A673 (cell line): ENCODE measurements around the gene PLLP. TPM values are rescaled to one million over a fixed set of nuclear protein-coding genes. Genes with fewer than 3 reads are reported as not detected.

Experiments used
- BruUV-seq: library from RNA; stranded (reverse); fragments of 400-500 nt; replicated peaks from 2 replicates; lab custom pipeline; 2021; lab: Mats Ljungman, UMichigan
- CTCF ChIA-PET: fragments of 300-600 bp; sonication (Branson Sonifier 250); formaldehyde crosslinking; loops from one replicate; lab custom pipeline; 2022; ENCODE audit warnings: antibody characterized with exemption; lab: Charles Lee
- POLR2A ChIA-PET: fragments of 300-600 bp; sonication (Branson Sonifier 250); formaldehyde crosslinking; loops from one replicate; lab custom pipeline; 2022; ENCODE audit warnings: antibody characterized with exemption; ENCODE audit not compliant: low non-redundant PET; lab: Charles Lee
- DNase-seq: peaks from one replicate; pipeline ENCODE4 v3.0.0-alpha.2; 2015; ENCODE audit warnings: low spot score
- H3K27ac ChIP-seq: fragments of 200-600 bp; sonication (generic); 2 replicates; pipeline ENCODE4 v1.5.1; 2016; ENCODE audit warnings: mixed run types, low read depth, mild to moderate bottlenecking, mixed read lengths, antibody characterized with exemption, low read length; ENCODE audit not compliant: poor library complexity, severe bottlenecking
- H3K27me3 ChIP-seq: fragments of 200-600 bp; sonication (generic); replicated peaks from 2 replicates; pipeline ENCODE4 v1.6.1; 2017; ENCODE audit warnings: mixed run types, low read depth, mild to moderate bottlenecking, mixed read lengths, antibody characterized with exemption, low read length; ENCODE audit not compliant: insufficient read depth, poor library complexity
- H3K36me3 ChIP-seq: fragments of 200-600 bp; sonication (generic); 2 replicates; pipeline ENCODE4 v1.6.1; 2016; ENCODE audit warnings: mixed run types, mild to moderate bottlenecking, mixed read lengths, antibody characterized with exemption, low read length; ENCODE audit not compliant: insufficient read depth, poor library complexity, severe bottlenecking
- H3K4me1 ChIP-seq: fragments of 200-600 bp; sonication (generic); 2 replicates; pipeline ENCODE4 v1.6.1; 2017; ENCODE audit warnings: mixed run types, mild to moderate bottlenecking, mixed read lengths, antibody characterized with exemption, low read length; ENCODE audit not compliant: insufficient read depth, poor library complexity, severe bottlenecking
- H3K4me3 ChIP-seq: fragments of 200-600 bp; sonication (generic); 2 replicates; pipeline ENCODE4 v1.5.1; 2016; ENCODE audit warnings: low read depth, mixed run types, mild to moderate bottlenecking, mixed read lengths, low read length; ENCODE audit not compliant: poor library complexity, severe bottlenecking
- H3K9me3 ChIP-seq: fragments of 200-600 bp; sonication (generic); 2 replicates; pipeline ENCODE4 v1.6.1; 2016; ENCODE audit warnings: mixed run types, low read depth, mild to moderate bottlenecking, mixed read lengths, antibody characterized with exemption, low read length; ENCODE audit not compliant: poor library complexity, severe bottlenecking
- CTCF ChIP-seq: fragments of 300-800, 200-600 bp; sonication (generic); conservative IDR thresholded peaks from 2 replicates; pipeline ENCODE4 v1.5.1; 2017; ENCODE audit warnings: low read depth, mild to moderate bottlenecking, antibody characterized with exemption, low read length, moderate library complexity, mixed read lengths
- EZH2 ChIP-seq: fragments of 200-600 bp; sonication (generic); IDR thresholded peaks from 2 replicates; pipeline ENCODE4 v1.6.1; 2017; ENCODE audit warnings: borderline replicate concordance, low read depth, mild to moderate bottlenecking, mixed read lengths, antibody characterized with exemption, low read length; ENCODE audit not compliant: poor library complexity, severe bottlenecking
- intact Hi-C: fragments of 100-400 bp; cut with micrococcal nuclease; formaldehyde crosslinking; loops from one replicate; pipeline ENCODE4 v1.10.0; 2022; ENCODE audit not compliant: unreplicated experiment
- total RNA-seq: library from RNA; stranded (reverse); gene quantifications from 2 replicates; pipeline ENCODE4 v1.2.3, GENCODE V29; 2021

Gene PLLP
- total RNA-seq, 1 experiment from 2014 or later: 1.1 TPM

GRCh38 chr16:57284952-57285363 is 486 bp upstream of the PLLP start:
- ChIA-PET POLR2A (no interaction called here), CTCF (no interaction called here)
- DNase-seq: no peak
- no peaks in the 10 kb centered on the region for H3K36me3 ChIP-seq
- no peaks in the 10 kb centered on the region for H3K9me3 ChIP-seq
- H3K27me3 ChIP-seq: no peaks in the 10 kb centered on the region
- BruUV-seq: no TSS peak
- intact Hi-C loops: no loop called here
- H3K4me3 ChIP-seq: peak overlapping the region; percentile 54
- TF ChIP-seq CTCF (no peak), EZH2 (no peak)
- H3K4me1 ChIP-seq: no peaks in the 10 kb centered on the region
- H3K27ac ChIP-seq: no peak overlapping the region

GRCh38 chr16:57283959-57284208 is 588 bp downstream of the PLLP start:
- Histone ChIP-seq H3K4me1 (no peaks in the 10 kb centered on the region), H3K9me3 (no peaks in the 10 kb centered on the region), H3K4me3 (no peak overlapping the region), H3K27me3 (no peaks in the 10 kb centered on the region), H3K27ac (no peak overlapping the region), H3K36me3 (no peaks in the 10 kb centered on the region)
- DNase-seq: no peak
- ChIA-PET POLR2A (no interaction called here), CTCF (no interaction called here)
- no peak for TF ChIP-seq CTCF
- no peak for TF ChIP-seq EZH2
- intact Hi-C loops: no loop called here
- BruUV-seq: no TSS peak

GRCh38 chr16:57283214-57283958 is 1.1 kb downstream of the PLLP start:
- BruUV-seq: no TSS peak
- Histone ChIP-seq H3K27ac (no peak overlapping the region), H3K4me1 (no peaks in the 10 kb centered on the region), H3K4me3 (no peak overlapping the region), H3K27me3 (no peaks in the 10 kb centered on the region), H3K36me3 (no peaks in the 10 kb centered on the region), H3K9me3 (no peaks in the 10 kb centered on the region)
- intact Hi-C loops: no loop called here
- TF ChIP-seq CTCF (no peak), EZH2 (no peak)
- ChIA-PET POLR2A (no interaction called here), CTCF (no interaction called here)
- DNase-seq: no peak
